Brain microvascular endothelial cell (primary cell): ENCODE results near the gene EFCAB9.
"Not testable (repeated sequence)": the region's sequence is repeated elsewhere in the genome, so short reads cannot be mapped to it uniquely, and the experiment has no call there.

ENCODE experiments used
- DNase-seq: peaks from one replicate; pipeline ENCODE4 v3.0.0-alpha.2; 2020
- H3K27ac ChIP-seq: fragments of 250-450 bp; sonication (Bioruptor Pico); 2 replicates; pipeline ENCODE4 v1.5.1; 2020; ENCODE audit warnings: mild to moderate bottlenecking, moderate library complexity
- H3K27me3 ChIP-seq: fragments of 250-450 bp; sonication (Bioruptor Pico); replicated peaks from 2 replicates; pipeline ENCODE4 v1.5.1; 2020; ENCODE audit warnings: mild to moderate bottlenecking
- H3K36me3 ChIP-seq: fragments of 250-450 bp; sonication (Bioruptor Pico); replicated peaks from 2 replicates; pipeline ENCODE4 v1.5.1; 2020; ENCODE audit warnings: mild to moderate bottlenecking
- H3K4me3 ChIP-seq: 2 replicates; pipeline ENCODE4 v1.5.1; 2011; ENCODE audit warnings: low read depth, mild to moderate bottlenecking, control low read depth, low read length, moderate library complexity
- in situ Hi-C: cut with HindIII; loops from 2 replicates; pipeline ENCODE4 v1.10.0; 2017; ENCODE audit warnings: low sequenced_read_pairs, low pct_ligation_motif_present
- TF ChIP-seq, protein P1 (sequence below): IDR thresholded peaks from 2 replicates; pipeline ENCODE4 v1.5.1; 2011; ENCODE audit warnings: low read depth, mild to moderate bottlenecking, moderate library complexity, low read length, control low read depth, inconsistent platforms; ENCODE audit errors: missing control alignments

The EFCAB9 gene

DNA sequence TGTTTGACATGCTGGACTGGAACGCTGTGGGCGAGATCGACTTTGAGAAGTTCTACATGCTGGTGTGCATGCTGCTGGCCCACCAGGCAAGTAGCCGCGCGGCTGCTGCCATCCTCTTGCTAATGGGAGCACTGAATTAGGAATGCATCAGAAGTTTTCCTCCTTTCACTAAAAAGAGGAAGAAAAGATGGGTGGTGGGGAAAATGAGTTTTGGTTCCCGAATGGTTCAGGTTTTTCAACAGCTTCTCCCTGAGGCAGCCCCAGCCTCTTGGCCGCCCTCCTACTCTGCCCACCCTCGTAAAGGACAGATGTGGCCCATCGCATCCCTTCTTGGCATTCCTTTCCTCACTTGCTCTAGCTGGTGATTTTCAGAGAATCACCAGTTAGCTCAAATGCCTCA lies 5.5 kb downstream of the EFCAB9 start:
- H3K27me3 ChIP-seq, result no peaks in the 10 kb centered on the region
- H3K36me3 ChIP-seq, result no peaks in the 10 kb centered on the region
- in situ Hi-C loops, result no loop called here
- H3K27ac ChIP-seq, result no peak overlapping the region
- TF ChIP-seq, protein P1, sequence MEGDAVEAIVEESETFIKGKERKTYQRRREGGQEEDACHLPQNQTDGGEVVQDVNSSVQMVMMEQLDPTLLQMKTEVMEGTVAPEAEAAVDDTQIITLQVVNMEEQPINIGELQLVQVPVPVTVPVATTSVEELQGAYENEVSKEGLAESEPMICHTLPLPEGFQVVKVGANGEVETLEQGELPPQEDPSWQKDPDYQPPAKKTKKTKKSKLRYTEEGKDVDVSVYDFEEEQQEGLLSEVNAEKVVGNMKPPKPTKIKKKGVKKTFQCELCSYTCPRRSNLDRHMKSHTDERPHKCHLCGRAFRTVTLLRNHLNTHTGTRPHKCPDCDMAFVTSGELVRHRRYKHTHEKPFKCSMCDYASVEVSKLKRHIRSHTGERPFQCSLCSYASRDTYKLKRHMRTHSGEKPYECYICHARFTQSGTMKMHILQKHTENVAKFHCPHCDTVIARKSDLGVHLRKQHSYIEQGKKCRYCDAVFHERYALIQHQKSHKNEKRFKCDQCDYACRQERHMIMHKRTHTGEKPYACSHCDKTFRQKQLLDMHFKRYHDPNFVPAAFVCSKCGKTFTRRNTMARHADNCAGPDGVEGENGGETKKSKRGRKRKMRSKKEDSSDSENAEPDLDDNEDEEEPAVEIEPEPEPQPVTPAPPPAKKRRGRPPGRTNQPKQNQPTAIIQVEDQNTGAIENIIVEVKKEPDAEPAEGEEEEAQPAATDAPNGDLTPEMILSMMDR, result no peak
- no peak overlapping the region for H3K4me3 ChIP-seq
- DNase-seq, result no peak

DNA sequence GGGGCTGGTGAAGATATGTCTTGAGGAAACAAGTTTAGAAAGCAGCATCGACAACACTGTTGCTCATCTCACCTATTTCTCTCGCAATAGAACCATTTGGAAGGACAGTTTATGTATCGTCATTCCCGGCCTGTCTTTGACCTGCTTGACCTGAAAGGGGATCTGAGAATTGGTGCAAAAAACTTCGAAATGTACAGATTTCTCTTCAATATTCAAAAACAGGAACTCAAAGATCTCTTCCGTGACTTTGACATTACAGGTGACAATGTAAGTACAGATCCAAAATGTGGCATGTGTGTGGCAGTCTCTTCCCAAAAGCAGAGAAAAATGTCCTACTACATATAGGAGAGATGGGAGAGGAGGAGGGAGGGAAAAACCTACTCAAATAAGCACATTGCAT lies 6.5 kb downstream of the EFCAB9 start:
- in situ Hi-C loops, result no loop called here
- TF ChIP-seq, protein P1, result no peak
- Histone ChIP-seq H3K36me3 (no peaks in the 10 kb centered on the region), H3K27ac (no peak overlapping the region), H3K4me3 (no peak overlapping the region), H3K27me3 (no peaks in the 10 kb centered on the region)
- no peak for DNase-seq

DNA sequence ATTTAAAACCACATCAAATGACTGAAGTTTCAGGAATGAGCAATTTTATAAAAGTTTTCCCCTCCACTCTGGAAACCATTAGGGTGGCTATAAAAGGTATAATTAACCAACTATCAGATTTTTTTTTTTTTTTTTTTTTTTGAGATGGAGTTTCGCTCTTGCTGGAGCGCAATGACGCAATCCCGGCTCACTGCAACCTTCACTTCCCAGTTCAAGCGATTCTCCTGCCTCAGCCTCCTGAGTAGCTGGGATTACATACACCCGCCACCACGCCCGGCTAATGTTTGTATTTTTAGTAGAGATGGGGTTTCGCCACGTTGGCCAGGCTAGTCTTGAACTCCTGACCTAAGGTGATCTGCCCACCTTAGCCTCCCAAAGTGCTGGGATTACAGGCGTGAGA lies 12.0 kb downstream of the EFCAB9 start:
- DNase-seq, H3K4me3 ChIP-seq, H3K27ac ChIP-seq, in situ Hi-C loops, H3K36me3 ChIP-seq, H3K27me3 ChIP-seq: not testable (repeated sequence)

DNA sequence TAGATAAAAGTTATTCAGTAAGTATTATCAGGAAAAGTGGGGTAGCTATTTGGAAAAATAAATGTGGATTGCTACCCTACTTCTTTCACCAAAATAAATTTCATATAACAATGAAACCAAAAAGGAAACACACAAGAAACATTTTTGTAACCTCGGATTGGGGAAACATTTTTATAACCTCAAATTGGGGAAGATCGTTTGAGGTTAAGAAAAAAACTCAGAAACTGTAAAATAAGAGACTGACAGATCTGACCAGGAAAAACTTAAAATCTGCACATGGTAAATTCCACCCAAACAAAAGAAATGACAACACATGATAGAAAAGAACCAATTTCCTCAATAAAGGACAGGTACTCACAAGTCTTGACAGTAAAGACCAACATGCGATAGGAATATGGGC lies 13.5 kb downstream of the EFCAB9 start:
- TF ChIP-seq, protein P1, result no peak
- Histone ChIP-seq H3K27ac (no peak overlapping the region), H3K27me3 (no peaks in the 10 kb centered on the region), H3K4me3 (no peak overlapping the region), H3K36me3 (peaks cover 3% of the 10 kb centered on the region)
- no peak for DNase-seq
- in situ Hi-C loops, result no loop called here

DNA sequence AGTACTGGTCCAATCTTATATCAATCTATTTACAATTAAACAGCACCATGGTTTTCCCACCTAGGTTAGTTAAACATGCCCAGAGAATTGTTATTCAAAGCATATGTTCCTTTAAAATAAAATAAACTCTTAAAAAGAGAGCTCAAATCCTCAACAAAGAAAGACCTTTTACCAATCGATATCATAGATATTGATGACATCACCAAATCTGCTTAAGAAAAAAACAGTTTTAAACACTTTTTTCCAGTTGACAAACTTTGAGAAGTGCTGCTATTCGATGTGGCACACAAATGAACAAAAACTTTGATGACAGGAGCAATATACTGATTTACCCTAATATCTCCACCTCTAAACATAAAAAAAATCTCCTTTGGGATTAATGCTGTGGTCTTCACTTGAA lies 15.7 kb downstream of the EFCAB9 start:
- TF ChIP-seq, protein P1, result no peak

DNA sequence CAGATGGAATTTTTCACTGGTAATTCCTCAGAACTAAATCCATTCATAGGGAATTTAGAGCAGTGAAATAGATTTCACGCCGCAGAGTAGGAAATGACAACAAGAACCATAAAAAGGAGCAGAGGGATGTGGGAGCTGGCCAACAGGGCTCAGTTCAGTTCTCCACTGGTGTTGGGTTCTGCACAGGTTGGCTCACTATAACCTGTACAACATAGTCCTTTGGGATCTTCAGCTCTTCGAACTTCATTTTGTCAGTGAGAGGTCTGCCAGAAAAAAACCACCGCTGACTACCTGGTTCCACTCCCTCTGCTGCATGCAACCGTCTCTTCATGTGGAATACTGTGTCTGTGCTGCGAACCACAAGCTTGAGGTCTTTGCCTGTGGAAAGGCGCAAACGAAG lies 17.7 kb downstream of the EFCAB9 start:
- peaks cover 3% of the 10 kb centered on the region for H3K36me3 ChIP-seq
- H3K4me3 ChIP-seq, result no peak overlapping the region
- in situ Hi-C loops, result no loop called here
- H3K27ac ChIP-seq, result no peak overlapping the region
- TF ChIP-seq, protein P1, result no peak
- DNase-seq, result no peak
- no peaks in the 10 kb centered on the region for H3K27me3 ChIP-seq

More for the DNA sequence above, 15.7 kb downstream of the EFCAB9 start:
- Histone ChIP-seq H3K36me3 (peaks cover 3% of the 10 kb centered on the region), H3K27me3 (no peaks in the 10 kb centered on the region), H3K27ac (no peak overlapping the region), H3K4me3 (no peak overlapping the region)
- in situ Hi-C loops, result no loop called here
- no peak for DNase-seq
